NCI-H2081 treated with DMSO at 0.1 percent for 48 hours (cell line): ENCODE results near the gene IRS2.
"Not testable (repeated sequence)": the region's sequence is repeated elsewhere in the genome, so short reads cannot be mapped to it uniquely, and the experiment has no call there.

Experiments
- DNase-seq: peaks from one replicate; lab custom pipeline; 2025; lab: John Stamatoyannopoulos, UW

Gene IRS2

DNA sequence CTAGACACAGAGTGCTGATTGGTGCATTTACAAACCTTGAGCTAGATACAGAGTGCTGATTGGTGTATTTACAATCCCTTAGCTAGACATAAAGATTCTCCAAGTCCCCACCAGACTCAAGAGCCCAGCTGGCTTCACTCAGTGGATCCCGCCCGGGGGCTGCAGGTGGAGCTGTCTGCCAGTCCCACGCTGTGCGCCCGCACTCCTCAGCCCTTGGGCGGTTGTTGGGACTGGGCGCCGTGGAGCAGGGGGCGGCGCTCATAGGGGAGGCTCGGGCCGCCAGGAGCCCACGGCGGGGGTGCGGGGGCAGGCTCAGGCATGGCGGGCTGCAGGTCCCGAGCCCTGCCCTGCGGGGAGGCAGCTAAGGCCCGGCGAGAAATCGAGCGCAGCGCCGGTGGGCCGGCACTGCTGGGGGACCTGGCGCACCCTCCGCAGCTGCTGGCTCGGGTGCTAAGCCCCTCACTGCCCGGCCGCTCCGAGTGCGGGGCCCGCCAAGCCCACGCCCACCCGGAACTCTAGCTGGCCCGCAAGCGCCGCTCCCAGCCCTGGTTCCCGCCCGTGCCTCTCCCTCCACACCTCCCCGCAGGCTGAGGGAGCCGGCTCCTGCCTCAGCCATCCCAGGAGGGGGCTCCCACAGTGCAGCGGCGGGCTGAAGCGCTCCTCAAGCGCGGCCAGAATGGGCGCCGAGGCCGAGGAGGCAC lies 53.8 kb downstream of the IRS2 start:
- not testable (repeated sequence) for DNase-seq

DNA sequence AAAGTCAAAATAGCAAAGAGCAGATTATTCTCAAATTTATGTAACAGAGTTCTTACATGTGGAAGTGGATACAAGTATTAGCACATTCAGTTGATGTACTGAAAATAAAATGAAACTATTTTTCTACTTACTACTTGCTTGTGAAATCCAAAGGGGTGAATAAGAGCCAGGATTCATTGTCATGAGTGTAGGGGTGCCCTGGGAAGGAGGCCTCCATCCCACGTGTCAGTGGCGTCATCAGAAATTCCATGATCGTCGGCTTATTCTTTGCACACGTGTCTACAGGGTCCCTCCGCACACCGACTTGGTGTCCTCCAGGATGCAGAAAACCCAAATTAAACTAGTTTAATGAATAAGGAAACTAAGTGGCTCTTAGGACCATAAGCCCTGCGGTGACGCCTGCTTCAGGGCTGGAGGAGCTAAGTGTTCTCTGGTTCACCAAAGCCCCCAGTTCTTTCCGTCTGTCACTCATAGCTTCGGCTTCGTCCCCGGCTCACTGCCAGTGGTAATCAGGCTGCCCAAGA lies 55.5 kb downstream of the IRS2 start:
- DNase-seq, result no peak

DNA sequence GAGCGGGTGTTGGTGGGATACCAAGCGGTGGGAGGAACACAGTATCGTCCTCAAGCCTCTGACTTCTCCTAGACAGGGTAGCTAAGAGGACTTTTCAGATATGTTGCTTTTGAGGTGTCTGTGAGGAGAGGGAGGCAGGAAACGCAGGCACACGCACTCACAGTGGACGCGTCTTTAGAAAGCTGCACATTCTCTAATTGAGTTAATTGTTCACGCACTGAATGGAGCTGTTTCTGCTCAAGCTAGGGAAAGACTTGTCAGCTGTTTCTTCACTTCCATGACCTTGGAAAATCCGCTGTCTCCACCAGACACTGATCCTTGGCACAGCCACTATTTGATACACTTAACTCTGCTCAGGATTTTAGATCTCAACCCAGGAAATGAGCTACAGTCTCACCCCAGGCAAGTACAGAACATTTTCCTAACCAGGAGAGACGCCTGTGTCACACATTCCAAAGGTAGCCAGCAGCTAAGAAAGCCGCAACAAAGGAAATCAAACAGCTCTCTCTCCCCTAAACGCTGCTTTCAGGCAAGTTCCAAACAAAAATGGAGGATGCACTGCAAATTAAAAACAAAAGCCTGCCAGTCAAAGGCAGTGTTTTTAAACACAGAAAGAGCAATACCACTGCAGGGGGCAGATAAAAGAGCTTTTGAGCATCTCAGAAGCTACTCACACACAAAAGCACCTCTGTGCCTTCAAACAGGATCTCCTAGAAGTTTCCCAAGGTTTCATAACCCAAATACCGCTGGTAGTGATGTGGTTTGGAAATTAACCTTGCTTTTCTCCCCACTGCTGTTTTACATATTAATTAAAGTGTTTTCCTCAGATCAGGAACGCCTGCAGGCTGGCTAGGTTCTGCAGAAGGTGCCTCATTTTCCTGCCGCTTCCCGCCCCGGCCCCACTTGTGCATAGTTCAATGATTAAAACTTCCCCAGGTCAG lies 57.3 kb downstream of the IRS2 start:
- DNase-seq, result no peak

DNA sequence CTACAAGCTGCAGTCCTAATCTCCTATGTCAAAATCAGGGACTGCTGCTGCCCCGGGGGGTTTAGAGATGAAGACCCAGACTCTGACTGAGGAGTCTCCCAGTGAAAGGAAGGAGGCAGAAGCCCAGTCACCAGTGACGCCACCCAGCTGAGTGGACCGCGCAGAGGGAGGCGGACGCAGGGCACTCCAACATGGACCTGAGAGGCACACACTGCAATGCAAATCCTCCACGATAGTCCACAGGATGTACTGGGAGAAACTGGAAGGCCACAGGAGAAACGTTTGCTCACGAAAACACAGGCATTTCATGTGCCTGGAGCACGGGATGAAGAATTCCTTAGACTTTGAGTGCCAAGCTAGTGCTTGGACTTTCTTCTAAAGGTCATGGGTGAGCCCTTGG lies 58.3 kb downstream of the IRS2 start:
- no peak for DNase-seq

DNA sequence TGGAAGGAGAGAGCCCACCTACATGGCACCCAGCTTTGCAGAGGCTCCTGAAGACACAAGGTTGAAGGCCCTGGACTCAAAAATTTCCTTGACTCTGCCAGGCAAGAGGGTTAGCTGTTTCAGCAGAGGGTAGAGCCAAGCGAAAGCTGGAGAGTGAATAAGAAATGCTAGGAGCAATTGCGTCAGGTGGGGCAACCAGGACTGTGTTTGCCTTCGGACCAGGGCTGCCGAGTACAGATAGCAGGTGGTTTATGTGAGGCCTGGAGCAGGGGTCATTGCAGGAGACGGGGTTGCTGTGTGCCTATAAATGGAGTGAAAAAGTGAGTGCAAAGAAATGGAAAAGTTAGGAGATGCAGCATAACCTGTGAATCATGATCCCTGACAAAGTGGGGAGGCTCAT lies 59.1 kb downstream of the IRS2 start:
- no peak for DNase-seq

DNA sequence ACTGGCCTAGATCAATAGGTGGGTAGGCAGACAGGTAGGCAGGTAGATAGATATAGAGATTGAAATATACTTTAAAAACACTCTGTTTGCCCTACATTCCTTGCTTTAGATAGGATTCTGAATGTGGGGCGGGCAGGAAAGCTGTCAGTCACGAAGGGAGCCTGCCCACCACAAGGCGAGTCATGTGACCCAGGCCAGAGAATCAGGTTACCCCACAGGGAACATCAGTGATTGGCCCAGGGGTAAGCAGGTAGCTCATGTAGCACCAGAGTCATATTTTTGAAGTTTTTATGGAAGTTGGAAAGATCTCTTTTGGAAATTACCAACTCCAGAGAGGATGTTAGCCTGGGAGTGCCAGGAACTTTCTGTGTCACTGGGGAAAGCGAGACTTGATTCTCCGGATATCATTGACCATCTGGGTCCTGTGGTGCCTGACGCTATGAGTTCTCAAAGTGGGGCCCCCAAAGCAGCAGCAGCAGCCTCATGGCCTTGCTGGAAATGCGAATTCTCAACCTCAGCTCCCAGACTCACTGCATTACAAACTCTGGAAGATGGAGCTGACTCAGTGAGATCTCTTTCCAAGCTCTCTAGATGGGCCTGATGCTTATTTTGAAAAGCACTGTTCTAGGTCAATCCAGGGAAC lies 60.3 kb downstream of the IRS2 start:
- no peak for DNase-seq

DNA sequence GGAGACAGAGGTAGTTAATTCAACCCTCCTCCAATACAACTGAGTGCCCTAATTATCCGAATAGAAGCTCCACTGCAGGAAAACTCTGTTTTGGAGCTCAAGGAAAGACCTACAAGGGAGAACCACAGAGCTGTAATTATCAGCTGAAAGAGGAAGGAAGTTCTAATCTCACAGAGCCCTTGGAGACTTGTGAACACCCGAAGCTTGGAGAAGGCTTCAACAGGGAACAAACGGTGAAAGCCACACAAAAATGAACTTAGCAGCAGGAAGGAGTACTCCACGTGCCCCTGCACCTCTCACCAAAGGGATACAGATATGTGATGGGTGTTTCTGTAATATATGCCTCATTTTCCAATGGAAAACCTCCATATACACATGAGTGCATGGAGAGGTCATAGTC lies 61.1 kb downstream of the IRS2 start:
- DNase-seq, result no peak

DNA sequence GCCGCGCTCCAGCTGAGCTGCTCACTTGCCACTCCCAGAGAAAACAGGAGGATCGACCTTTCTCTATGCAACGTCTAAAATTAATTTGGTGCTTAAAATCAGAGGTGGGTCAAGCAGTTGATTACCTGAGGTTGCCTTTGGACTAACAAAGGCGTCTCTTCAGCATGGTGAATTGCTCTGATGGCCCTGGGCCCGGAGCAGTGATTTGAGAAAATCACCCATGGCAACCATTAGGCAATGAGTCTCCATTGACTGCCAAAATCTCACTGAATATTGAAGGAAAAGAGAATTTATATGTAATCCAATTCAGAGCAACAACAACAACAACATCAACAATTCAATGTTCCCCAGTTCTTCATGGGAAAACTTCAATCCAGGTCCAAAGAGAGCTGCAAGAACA lies 61.8 kb downstream of the IRS2 start:
- DNase-seq, result no peak

DNA sequence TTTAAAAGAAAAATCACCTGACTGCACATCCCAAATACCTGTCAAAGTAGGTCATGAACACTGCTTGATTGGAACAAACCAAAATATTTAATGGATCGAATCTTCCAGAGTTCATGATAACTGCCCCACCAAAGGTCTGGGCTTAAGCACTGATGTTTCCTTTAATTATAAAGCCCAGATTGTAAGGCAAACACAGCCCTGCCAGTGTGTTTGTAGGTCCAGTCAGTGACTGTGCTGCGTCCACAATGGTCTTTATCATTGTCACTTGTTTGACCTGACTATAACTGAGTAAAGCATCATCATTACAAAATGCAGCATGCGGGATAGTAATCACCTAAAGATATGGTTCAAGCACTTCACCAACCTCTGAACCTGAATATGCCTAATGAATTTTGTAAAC lies 63.3 kb downstream of the IRS2 start:
- DNase-seq, result no peak

DNA sequence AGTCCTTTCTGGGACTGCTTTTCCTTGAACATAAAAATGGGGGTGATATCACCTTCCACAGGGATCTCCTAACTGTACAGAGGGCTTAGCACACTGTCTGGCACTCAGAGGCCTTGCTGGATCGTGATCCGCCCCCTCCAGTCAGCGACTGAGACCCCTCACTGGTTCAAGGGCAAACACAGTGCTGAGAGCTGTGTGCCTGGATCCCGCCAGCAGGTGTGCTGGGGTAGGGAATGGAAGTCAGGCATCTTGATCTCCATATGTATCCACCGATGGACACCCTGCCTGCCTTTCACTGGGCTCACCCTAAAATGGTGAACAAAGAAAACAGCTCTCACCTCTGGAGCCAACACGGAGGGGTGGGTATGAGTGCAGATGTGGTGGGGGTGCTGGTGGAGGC lies 64.3 kb downstream of the IRS2 start:
- no peak for DNase-seq

DNA sequence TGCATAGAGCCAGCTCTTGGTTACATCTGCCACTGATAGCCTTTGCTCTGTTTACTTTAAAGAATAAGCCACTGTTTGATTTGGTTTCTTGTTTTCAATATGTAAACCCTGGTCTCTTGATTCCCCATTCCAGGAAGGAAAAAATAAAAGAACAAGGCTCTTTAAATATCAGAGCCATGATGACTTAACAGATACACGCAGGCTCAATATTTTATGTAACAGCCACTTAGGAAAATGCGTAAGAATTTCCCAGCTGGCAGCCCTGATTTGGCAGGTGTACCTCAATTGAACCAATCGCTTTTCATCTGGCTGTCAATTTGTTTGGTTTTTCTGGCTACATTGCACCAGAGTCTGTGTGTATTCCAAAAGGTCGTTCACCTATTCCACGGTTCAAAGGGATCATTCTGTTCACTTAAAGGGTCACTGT lies 65.6 kb downstream of the IRS2 start:
- no peak for DNase-seq

DNA sequence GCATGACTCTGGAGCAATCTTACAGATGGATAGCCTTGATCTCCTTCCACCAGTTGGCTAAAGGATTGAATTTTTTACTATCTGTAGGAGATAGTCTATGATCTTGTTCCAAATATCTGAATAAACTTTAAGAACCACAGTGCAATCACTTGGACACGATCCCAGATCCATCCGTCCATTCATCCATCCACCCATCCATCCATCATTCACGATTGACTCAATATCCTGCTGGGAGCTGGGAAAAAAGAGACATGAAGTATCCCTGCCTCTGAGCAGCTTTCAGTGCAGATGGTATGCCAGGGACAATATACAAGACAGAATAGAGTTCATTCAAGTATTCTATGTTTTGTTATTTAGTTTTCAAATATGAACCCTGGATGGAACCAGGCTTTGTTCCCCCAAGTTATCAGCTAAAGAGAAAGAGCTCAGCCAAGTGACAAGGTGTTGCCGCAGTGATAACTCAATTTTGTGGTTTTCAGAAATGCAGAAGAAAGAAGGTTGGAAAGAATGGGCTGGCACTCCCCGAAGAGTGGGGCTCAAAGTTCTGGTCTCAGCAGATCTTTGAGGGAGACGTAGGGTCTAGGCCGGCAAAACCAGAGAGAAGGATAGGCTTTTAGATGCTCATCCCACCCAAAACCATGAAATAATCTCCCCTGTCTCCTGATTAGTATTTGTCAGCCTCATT lies 66.3 kb downstream of the IRS2 start:
- no peak for DNase-seq

DNA sequence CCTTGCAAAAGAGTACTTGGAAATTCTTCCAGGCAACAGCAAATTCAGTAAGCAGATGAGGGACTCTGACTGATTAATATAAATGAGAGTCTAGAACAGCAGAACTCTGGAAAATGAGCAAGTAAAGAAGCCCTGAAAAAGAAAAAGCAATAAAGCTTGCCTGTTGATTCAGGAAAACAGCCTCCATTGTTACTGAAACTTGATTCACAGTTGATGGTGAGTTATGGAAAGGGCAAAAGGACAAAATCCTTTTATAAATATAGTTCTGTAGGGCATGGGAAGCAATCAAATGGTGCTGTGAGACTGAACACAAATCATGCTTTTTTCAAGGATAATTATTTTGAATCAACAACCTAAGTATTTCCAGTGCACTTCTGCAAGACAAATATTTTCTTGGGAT lies 67.7 kb downstream of the IRS2 start:
- no peak for DNase-seq

DNA sequence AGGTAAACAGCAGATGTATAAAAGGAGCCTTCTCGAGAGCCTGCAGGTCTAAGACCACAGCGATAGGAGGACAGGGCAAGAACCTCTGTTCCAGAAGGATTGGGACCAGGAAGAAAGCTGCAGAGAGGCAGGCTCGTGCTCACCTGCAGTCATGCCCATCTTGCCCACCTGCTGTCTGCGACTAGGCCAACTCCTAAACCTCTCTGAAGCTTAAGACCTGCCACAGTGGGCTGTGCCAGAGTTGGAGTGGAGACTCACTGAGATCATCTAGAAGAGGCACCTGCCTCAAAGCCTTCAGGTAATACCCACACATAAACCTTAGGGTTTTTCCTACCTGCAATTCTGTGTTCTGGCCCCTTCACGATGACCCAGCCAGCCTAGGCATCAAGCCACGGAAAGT lies 68.7 kb downstream of the IRS2 start:
- DNase-seq, result no peak

DNA sequence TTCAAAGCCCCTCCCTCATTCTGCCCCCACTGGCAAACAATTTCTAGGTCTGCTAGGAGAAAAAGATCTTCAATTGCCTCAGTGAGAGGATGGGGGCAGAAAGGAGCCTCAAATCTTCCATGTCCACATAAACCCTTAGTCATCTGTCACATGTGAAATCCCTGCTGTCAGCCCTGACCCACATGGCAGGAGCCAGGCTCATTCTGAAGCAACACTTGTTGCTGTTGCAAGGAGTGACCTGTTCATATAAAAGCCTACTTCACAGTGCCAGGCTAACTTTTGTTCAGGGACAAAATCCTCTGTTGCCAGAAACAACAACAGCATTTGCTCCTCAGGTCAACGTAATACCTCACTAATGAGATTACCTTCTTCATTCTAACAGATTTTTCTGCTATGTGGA lies 70.5 kb downstream of the IRS2 start:
- DNase-seq, result no peak

DNA sequence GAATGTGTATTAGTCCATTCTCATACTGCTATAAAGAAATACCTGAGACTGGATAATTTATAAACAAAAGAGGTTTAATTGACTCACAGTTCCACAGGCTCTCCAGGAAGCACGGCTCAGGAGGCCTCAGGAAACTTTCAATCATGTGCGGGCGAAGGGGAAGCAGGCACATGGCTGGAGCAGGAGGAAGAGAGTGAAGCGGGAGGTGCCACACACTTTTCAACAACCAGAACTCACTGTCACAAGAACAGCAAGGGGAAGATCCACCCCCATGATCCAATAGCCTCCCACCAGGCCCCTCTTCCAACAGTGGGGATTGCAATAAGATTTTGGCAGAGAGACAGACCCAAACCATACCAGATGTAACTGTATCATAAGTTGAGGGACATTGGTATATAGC lies 72.7 kb downstream of the IRS2 start:
- no peak for DNase-seq

DNA sequence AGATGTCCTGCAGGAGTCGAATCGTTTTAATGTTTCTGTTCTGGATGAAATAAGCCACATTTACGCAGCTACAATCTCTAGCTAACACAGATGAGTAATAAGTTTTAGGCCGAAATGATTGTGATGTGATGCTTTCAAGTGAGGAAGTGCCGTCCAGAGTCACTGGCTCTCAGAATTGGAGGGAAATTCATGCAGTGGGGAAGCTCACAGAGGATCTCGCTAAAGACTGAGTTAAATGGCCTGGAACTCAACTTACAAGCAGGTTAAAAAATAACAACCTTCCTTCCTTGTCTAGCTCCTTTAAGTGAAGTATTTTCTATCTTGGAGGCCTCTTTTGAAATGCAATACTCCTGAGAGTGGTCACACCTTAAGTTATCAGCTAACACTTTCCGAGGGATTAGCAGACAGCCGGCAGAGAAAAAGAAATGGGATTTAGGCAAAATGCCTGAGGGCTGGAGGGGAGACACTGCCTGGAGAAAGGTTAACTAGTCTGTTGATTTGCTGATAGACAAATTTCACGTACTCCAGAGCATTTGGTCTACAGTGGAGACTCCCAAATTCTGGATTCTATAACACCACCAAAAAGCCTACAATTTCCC lies 74.2 kb downstream of the IRS2 start:
- DNase-seq, result no peak

DNA sequence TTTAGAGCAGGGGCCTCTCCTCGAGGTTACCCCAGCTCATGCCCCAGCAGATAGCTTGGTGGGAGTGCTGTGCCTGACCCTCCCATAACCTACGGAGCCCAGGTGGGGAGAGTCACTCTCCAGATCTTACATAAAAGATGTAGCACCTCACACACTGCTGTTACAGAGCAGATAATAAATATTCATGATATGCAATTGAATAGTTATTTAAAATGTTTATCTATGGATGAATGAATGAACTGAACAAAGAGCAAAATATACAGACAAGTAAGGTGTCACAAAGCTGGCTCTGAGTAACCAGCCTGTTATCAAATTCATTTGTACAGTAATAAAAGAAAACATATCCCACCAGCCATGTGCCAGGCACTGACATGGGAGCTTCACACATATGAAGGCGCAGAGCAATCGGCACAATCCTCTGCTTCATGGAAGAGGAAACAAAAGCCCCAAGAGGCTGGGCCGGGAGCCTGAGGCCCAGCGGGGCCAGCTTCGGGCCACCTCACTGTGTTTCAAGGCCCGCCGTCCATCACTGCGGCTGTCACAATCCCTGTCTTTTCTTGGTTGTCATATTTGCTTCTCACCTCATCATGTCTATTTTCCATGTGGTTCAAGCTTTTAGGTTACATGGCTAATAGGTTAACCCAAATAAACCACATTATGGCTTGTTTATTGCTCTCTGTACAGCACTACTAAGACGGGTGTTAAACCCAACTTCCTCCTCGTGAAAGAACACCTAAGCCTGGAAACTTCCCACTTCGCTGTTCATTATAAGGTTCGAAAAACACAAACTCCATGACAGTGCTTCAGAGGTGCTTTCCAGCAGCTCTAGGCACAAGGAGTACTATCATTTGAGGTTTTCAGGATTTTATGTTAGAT lies 78.4 kb downstream of the IRS2 start:
- no peak for DNase-seq

DNA sequence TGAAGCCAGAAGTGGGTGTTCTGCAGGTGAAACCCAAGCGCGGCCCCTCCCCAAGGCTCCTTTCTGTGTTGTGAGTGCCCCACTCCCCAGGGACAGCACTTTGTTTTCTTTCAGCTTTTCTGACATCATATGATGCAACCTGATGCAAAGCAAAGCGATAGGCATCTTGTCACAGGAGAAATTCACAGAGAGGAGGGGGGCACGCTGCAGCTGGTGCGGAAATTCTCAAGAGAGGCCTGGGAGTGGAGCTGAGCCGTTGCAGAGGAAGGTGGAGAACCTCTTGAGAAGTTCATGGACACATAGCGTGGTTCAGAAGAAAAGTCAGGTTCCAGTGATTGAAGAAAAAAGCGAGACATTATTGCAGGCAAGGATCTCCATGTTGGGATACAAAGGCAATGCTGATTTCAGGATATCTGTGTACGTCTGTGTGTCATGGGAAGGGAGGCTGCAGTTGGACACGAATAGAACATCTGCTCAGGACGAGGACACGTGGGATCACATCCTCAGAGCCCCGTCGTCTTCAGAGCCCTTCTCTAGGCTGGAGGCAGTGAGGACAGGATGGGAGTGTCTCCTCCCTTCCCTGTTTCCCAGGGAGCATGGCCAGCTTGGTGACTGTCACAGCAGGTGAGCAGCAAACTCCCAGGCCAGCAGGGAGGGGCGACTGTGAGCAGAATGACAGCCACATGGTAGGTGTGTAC lies 79.2 kb downstream of the IRS2 start:
- no peak for DNase-seq
